Retinal pigment epithelial cell (primary cell): Measurements from ENCODE around the gene ADK.

ENCODE experiments used
- DNase-seq: peaks from one replicate; pipeline ENCODE4 v3.0.0-alpha.2; 2010; ENCODE audit warnings: low read depth
- H3K4me3 ChIP-seq: 2 replicates; pipeline ENCODE4 v1.5.1; 2011; ENCODE audit warnings: mild to moderate bottlenecking, low read length, control low read depth, moderate library complexity
- CTCF ChIP-seq: conservative IDR thresholded peaks from 2 replicates; pipeline ENCODE4 v1.5.1; 2011; ENCODE audit warnings: low read depth, low read length, control low read depth, inconsistent platforms

ADK gene

DNA sequence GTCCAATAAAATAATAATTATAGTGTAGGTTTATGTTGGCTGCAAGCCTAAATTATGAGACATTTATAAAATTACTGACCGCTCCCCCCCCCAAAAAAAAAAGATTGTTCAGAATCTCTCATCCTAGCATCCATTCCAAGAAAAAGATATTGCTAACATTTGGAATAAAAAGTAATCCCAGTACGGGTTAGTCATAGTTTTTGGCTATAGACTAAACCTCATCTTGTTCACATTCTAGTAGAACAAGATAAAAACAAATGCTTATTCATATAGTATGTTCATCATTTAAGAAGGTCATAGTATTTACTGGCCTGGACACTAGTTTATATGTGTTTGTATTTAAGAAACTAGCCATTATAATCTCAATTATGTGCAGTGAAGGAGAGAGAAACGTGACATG is 44.0 kb downstream of the ADK start:
- TF ChIP-seq CTCF, result no peak
- no peak for DNase-seq
- H3K4me3 ChIP-seq, result no peak overlapping the region

GRCh38 chr10:74199315-74199714 is 48.3 kb downstream of the ADK start:
- DNase-seq, result no peak
- H3K4me3 ChIP-seq, result no peak overlapping the region
- TF ChIP-seq CTCF, result no peak

DNA sequence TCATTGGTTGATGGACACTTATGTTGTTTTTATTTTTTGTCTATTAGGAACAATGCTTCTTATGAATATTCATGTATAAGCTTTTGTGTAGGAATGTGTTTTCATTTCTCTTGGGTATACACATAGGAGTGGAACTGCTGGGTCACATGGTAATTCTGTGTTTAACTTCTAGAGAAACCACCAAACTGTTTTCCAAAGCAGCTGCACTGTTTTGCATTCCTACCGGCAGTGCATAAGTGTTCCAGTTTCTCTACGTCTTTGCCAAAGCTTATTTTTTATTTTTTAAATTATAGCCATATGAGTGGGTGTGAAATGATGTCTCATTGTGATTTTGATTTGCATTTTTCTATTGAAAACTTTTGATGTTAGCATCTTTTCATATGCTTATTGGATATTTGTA is 51.3 kb downstream of the ADK start:
- no peak overlapping the region for H3K4me3 ChIP-seq
- no peak for DNase-seq
- TF ChIP-seq CTCF, result no peak

DNA sequence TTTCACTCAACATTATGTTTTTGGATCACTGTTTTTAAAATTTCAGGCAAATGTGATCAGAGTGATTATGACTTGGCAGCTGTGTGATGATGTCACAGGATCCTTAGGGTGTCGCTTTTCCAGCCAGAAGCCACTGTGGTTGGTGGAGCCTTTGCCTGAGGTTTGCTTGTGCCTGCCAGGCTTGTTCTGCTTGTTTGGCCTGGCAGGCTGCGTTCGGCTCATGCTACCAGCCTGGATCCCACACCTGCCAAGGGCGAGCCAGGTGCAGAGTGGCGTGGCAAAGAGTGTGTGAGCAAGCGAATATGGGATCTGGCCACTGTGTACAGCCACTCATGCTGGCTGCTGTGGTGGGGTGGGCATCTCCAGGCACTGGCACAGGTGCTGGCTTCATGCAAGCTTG is 55.7 kb downstream of the ADK start:
- H3K4me3 ChIP-seq, result no peak overlapping the region
- DNase-seq, result no peak
- TF ChIP-seq CTCF, result no peak

- H3K4me3 ChIP-seq, result no peak overlapping the region
- no peak for TF ChIP-seq CTCF
- no peak for DNase-seq
Measured at GRCh38 chr10:74207691-74208480, 56.9 kb downstream of the ADK start.

- no peak for TF ChIP-seq CTCF
- no peak overlapping the region for H3K4me3 ChIP-seq
- DNase-seq, result no peak
Measured at GRCh38 chr10:74208997-74209396, 58.0 kb downstream of the ADK start.

DNA sequence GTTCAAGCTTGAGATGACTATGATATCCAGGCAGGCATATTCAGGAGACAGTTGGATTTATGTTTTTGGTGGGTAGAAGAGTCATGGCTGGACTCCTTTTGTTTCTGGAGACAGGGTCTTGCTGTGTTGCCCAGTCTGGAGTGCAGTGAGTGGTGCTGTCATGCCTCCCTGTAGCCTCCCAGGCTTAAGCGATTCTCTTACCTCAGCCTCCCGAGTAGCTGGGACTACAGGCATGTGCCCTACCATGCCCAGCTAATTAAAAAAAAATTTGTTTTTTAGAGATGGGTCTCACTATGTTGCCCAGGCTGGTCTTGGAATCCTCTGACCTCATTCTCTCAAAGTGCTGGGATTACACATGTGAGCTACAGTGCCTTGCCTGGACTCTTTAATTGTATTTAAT is 62.0 kb downstream of the ADK start:
- DNase-seq, result no peak
- H3K4me3 ChIP-seq, result no peak overlapping the region
- TF ChIP-seq CTCF, result no peak
